HG02763 (cell line): ENCODE measurements around the gene KIF6.

ENCODE experiments used
- ATAC-seq: cut with Tn5 transposase; IDR thresholded peaks from one replicate; pipeline ENCODE4 v1.9.1; 2021; ENCODE audit warnings: mild to moderate bottlenecking, moderate library complexity; ENCODE audit not compliant: unreplicated experiment

Gene KIF6

GRCh38 chr6:39666706-39667489 lies 58.3 kb downstream of the KIF6 start:
- ATAC-seq, result no peak

DNA sequence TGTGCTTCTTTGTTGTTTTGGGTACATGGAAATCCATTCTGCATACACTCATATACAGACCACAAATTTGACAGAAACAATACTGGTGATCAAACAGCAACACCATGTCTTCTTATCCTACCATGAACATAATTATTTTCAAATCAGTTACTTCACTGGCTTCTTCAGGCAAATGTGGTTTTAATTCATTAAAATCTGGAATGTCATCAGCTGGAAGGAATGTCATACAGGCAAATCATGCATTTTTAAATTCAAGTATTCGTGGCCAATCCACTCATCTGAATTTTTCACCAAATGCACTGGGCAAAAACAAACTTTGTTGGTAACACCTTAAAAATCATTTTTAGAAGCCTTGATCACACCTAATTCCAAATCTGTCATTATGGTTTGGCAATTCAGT lies 59.3 kb downstream of the KIF6 start:
- ATAC-seq, result no peak

- no peak for ATAC-seq
These were observed 61.0 kb downstream of the KIF6 start for GRCh38 chr6:39664173-39664572.

DNA sequence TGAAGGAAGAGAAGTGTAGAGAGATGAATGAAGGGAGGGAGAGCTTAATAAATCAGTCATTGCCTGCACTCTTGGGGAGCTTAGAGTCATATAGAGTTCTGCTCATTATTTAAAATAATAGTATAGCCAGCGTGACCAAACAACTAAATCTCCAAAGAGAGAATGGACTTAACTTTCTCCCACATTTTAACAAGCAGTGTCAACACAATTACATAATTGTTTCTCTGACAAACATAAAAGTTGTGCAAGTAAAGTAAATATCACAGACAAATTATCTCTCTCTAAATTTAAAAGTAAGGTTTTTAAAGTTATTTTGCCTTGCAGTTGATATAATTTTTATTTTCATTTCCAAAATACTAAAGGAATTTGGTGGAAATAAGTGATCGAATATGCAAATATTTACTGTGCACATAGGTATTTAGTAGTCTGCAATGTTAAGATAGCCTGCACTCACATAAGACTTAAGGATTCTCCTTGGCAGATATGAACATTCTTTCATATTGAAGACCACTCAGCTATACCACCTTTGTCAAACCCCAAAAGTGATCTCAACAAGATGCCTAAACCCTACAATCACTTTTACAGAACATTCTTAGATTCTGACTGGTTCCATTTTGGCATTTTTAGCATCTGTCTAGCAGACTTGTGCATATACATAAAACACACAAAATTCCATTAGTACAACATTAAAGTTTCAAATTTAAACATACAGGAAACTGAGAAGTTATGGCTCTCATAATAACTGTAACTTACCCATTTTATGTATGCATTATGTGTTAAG lies 67.7 kb downstream of the KIF6 start:
- ATAC-seq, result no peak

DNA sequence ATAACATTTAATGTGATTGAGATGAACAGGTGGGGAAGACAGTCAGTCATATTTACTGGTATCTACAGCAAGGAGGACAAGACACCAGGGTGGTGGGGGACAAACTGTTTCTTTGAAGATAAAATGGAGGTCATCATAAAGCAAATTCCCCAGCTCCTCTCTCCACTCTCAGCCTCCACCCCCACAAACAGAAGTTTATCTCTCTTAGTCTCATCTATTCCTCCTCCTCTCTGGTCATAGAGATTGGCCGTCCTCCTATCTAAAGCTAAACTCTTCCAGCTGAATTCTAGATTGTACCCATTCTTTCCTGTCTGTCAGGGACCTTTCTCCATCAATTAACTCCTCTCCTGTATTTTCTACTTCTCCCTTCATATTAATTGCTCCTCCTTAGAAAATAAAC lies 71.1 kb downstream of the KIF6 start:
- ATAC-seq, result no peak

DNA sequence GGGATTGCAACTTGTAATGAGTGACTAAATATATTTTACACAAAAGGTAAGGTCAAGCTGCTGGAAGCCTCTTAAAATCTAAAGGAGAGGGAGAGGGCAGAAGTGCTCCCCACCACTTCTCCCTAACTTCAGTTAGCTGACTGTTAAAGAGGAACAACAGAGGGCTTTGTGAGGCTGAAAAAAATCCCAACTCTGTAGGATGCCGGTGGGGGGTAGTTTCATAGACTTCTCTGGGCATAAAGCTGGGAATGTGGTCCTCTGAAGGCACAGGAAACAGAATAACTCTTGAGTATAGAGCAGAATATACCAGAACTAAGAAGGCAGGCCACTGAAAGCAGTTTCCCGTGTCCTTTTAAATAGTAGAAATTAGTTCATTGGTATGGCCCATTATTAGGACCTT lies 71.6 kb downstream of the KIF6 start:
- ATAC-seq, result no peak

- no peak for ATAC-seq
These were observed 75.2 kb downstream of the KIF6 start for GRCh38 chr6:39649996-39650395.

GRCh38 chr6:39646751-39647420 lies 78.3 kb downstream of the KIF6 start:
- ATAC-seq, result no peak

DNA sequence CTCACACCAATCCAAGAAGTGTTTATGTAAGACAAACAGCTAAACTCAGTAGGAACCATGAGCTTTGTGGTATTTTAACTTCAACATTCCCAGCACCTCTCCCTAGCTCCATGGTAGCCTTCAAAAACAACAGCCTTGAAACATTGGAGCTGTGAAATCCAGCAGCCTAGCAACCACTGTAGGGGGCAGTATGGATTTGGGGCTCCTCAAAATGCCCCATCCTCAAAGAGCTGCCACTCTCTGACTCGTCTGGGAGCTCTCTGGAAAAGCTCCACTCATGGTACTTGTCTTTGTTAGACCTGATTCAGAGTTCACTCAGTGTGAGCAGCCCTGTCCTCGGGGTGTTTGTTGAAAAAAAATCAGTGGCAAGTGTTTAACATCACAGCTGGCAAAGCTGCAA lies 82.9 kb downstream of the KIF6 start:
- no peak for ATAC-seq

DNA sequence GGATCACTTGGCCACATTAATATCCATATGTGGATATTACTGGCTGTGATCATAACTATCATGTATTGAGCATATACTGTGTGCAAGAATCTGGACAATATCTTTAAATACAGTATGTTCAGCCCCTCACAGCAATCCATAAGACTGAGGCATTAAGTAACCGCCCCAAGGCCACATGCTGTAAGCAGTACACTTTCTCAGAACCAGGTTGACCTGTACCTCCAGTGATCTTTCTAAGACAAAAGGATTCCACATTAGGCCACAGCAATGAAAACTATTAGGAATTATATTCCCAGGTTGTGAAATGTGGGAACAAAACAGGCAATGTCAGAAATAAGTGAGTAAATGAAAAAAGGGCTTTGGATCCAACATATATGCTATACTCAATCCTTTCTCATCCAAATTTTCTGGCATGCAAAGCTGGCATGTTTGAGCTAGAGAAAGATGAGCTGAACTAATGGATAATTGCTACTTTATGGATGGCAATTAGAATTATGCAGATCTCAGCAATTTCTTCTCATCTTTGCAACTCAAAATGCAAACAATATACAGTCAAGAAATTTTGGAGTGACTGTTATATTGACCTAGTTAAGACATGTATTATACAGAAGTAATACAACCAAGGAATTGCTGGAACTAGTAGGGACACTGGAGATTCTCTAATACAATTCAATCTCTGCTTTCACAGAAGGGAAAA lies 86.9 kb downstream of the KIF6 start:
- ATAC-seq, result no peak

DNA sequence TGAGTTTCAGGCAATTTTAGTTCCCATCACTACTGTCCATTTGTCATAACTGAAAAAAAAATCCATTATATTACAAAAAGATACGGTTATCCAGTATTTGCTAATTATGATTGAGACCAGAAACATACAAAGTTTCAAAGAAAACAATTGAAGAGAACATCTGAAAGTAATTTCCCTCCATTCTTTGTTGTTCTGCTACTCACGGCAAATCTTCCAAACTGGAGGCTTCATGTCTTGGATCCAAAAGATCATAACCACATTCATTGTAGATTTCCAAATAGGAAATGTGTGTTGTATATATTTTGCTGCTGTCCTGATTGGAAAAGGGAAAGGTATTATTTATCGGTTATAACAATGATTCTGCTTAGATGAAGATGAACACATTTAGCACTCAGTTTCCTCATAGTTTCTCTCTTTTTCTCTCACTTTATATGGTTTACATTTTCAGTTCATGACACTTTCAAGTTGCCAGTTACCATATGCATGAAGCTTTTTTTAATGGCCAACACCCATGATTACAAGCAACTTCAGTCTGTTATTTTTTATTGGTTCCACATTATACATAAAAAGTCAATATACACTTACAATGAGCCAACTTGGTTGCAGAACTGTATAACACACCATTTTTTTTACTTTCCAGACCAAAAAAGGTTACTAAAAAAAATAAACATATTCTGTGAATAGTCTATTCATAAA lies 90.4 kb downstream of the KIF6 start:
- no peak for ATAC-seq

- no peak for ATAC-seq
These were observed 100.0 kb downstream of the KIF6 start for GRCh38 chr6:39625209-39625608.

DNA sequence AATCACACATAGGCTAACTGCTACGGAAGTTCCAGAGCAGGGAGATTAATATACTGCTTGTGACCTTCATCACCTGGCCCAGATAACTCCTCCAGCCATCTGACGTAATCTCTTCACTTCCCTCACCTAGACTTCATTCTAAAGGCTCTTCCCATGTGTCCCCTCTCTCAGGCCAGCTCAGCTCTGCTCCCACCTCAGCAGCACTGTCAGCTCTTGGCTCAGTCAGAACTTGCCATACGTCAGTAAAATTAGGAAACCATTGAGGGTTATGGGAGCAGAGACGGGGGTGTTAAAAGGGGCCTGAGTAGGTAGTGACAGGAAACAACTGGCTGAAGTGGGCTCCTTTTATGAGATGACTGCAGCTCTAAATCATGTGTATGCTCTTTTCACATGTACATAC lies 101.5 kb downstream of the KIF6 start:
- no peak for ATAC-seq

DNA sequence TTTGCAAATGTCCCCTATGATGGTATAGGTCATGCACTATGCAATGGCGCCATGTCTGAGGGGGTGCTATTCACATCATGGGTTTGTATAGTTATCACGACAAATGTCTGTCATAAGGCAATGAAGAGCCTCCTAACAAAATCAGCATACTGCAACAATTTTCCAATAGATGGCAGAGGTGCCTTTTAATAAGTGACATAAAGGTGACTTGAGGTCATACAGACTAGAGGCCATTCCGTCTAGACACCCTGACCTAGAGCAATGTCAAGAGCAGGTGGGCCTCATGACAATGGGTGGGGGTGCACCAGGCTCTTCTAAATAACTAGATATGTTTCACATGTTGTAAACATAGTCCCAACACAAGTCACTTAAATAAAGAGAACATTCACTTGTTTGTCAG lies 107.7 kb downstream of the KIF6 start:
- ATAC-seq, result no peak

DNA sequence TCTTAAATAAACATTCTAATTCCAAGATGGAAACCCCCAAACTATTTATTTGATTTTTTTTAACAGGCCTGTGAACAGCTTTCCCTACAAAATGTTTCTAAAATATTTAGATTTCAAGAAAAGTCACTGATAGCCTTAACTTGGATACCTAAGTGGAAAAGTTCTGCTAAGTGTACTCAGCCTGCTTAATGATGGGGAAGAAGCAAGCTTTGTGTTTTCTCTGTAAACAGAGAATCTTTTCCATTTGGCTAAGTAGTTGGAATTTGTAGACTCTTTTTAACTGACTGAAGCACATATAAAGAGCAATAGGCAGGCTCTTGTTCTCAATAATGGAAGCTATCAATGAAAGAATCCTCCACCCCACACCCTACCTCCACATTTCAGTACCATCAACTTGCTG lies 108.2 kb downstream of the KIF6 start:
- no peak for ATAC-seq

DNA sequence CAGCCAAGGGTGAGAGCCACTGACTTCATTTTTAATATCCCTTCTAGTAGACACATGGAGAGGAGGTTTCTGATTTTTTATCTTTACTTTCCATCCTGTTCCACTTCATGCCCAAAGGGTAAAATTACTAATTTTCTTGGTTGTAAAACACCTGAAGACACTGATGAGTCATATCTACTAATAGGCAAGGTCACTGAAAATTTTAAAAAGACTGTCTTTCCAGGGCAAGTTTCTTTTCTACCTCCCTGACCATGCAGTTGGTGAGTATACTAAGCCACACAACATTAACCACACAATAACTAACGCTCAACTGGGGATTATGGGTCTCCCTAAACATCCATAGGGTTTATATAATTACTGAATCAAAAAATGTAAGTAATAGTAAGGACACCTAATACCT lies 109.6 kb downstream of the KIF6 start:
- no peak for ATAC-seq

DNA sequence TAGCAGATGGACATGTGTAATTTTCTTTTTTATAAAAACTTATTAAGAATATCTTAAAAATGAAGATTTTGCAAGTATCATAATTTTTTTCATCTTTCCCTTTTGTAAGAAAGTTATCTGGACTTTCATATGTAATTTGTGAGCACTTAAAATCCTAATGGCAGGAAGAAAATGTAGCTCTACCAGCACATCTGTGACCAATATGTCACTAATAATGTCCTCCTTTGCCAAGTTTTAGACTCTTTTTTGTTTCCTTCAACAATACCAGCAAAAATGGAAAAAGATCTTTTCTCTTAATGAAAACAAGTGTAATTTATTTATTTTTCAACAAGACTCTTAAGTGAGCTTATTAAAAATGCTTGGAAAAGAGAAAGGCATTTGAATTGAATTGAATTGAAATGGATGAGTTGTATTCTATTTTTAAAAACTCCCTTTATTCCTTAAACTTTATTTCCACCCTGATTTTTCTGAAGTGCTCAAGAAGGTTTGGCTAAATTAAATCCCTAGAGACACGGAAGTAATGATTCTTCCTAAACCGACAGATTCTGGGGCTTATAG lies 110.7 kb downstream of the KIF6 start:
- ATAC-seq, result no peak

DNA sequence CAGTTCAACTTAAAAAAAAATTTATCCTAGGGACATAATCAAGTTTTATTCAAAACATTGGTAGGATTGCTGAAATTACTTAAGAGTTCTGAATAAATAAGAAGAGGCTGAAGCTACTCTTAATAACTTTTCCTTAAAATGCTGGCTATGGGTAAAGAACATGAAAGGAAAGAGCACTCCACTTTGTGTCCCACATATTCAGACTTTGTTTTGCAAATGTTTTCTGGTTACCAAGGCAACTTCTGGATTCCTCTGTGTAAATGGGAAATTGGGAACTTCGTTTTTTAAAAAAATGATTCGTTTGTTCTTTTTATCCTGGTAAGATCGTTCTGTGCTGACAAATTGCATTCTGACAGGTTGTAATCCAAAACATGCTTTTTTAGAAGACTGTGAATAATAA lies 115.0 kb downstream of the KIF6 start:
- no peak for ATAC-seq

DNA sequence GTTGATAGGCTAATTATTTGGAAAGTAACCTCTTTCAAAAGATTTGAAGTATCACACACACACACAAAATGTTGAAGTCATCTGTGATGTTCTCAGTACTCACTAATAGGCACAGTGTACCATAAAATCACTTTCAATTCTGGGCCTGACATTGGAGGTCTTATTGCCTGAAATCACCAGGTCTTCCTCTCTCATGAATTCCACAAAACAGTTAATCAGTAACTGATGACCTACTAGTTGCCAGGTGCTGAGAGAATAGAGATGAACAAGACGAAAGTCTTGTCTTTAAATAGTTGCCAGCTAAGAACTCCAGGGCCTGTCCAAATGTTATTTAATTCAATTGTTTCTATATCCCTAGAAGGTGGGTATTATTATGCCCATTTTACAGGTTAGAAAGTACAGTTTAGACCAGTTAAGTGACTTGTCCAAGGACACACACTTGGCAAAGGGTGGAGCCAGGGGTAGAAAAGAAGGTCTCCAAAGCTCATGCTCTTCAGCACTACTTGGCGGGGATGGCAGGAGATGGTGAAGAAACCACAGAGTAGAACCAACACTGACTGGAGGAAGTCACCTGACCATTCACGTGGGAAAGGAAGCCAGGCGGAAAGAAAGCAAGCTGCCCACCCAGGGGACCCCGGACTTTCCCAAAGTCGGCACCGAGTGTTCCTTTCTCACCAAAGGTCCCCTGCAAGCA lies 116.4 kb downstream of the KIF6 start:
- ATAC-seq, result peak; percentile 74
